Stimulated activated CD4-positive, alpha-beta T cell treated with anti-CD3 and anti-CD28 coated beads, Interleukin-4, amount 100 ng/mL, for 24 hours (primary cell): ENCODE measurements around the gene ST3GAL3.
"Not testable (repeated sequence)": the region's sequence is repeated elsewhere in the genome, so short reads cannot be mapped to it uniquely, and the experiment has no call there.

Experiments
- DNase-seq: peaks from one replicate; pipeline ENCODE4 v3.0.0-alpha.2; 2020

Gene ST3GAL3

DNA sequence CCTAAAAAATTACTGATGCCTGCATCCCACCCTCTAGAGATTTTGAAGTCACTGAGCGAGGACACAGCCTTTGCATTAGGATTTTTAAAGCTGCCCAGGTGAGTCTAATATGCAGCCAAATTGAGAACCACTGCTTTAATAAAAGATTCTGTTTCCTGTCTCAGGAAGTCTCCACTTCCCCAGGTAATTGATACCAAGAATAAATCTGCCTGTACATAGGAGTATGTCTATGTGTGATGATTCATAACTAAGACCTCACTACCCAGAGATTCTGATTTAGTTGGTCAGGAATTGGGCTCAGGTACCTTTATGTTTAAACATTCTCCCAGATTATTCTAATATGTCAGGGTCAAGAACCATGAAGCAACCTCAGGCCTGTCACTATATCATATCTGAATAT, 117.5 kb downstream of the ST3GAL3 start:
- no peak for DNase-seq

DNA sequence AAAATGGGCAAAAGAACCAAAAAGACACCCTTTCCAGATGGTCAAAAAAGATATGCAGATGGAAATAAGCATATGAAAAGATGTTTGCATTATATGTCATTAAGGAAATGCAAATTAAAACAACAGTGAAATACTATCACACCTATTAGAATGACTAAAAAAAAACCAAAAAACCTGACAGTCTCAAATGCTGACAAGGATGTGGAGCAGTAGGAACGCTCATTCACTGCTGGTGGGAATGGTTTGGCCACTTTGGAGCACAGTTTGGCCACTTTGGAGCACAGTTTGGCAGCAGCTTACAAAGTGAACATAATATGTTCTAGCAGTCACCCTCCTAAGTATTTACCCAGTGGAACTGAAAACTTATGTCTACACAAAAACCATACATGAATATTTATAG, 121.2 kb downstream of the ST3GAL3 start:
- no peak for DNase-seq

DNA sequence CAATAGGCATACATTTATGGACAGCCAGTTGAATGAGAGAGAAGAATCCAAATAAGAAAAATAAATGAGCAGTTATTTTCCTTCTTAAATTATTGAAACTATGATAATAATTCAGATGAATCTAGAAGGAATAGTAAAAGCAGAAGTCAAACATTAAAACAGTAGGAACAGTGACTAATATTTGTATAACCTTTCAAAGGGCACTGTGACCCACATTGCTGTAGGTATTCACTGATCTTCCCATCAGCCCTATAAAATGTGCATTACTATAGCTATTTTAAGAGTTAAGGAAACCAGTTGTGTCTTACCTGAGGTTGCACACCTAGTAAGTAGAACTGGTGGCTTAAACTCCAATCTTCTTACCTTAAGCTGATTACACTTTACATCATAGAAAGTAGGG, 123.5 kb downstream of the ST3GAL3 start:
- no peak for DNase-seq

DNA sequence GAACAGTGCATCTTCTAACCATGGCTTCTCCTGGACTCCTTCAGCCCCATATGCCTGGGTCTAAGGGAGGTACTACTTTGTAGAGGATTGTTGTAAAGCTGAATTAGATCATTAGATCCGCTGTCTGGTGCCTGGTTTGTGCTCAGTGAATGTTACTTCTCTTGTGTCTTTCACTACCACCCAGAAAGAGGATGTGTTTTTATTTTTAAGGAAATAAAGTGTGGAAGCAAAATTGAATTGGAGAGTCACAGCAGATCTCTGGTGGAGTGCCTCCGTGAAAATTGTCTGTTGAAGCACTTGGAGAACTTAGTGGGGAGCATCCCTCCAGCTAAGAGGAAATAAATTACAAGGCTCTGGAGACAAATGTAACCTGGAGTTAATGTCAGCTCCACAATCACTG, 124.5 kb downstream of the ST3GAL3 start:
- DNase-seq = no peak

DNA sequence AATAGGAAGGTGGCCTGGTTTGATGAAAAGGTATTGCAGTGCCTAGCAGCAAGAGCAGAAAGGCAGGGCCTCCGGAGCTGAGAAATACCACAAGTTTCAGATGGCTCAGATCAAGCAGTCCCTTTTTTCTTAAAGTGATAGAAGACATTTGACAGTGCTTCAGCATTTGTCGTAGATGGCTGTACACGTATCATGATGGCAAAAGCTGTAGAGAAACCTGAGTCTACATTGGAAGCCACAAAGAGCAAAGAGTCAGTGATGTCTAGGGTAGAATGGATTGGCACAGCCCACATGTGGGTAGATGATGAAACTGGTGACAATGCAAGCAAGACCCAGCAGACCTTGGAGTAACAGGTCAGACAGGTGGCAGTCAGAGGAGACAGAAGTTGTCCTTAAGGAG, 124.9 kb downstream of the ST3GAL3 start:
- DNase-seq = no peak

DNA sequence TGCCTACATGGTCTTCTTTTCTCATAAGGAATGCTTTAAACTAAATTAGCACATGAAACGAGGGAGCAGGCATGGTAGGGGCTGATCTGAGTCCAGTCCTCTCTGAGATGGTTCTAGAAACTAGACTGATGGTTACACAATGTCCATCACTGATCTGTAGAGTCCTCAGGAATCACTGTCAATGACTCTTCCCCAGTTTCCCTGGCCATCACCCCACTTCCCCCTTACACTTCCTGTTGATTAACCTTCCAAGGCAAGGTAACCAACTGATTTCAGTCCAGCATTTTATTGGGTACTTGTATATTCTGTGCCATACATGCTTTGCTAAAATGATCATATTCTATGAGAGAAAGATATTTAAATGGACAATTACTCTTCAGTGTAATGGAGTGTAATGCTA, 125.7 kb downstream of the ST3GAL3 start:
- DNase-seq = no peak

DNA sequence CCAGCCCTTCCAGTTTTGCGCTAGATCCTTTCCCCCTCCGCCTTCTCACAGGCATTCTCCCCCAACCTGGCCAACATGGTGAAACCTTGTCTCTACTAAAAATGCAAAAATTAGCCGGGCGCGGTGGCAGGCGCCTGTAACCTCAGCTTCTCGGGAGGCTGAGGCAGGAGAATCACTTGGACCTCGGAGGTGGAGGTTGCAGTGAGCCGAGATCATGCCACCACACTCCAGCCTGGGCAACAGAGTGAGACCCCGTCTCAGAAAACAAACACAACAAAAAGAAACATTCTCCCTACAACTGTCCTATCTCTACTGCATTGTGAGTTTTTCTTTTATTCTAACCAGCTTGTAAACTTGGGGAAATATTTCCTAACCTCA, 126.6 kb downstream of the ST3GAL3 start:
- DNase-seq = not testable (repeated sequence)

DNA sequence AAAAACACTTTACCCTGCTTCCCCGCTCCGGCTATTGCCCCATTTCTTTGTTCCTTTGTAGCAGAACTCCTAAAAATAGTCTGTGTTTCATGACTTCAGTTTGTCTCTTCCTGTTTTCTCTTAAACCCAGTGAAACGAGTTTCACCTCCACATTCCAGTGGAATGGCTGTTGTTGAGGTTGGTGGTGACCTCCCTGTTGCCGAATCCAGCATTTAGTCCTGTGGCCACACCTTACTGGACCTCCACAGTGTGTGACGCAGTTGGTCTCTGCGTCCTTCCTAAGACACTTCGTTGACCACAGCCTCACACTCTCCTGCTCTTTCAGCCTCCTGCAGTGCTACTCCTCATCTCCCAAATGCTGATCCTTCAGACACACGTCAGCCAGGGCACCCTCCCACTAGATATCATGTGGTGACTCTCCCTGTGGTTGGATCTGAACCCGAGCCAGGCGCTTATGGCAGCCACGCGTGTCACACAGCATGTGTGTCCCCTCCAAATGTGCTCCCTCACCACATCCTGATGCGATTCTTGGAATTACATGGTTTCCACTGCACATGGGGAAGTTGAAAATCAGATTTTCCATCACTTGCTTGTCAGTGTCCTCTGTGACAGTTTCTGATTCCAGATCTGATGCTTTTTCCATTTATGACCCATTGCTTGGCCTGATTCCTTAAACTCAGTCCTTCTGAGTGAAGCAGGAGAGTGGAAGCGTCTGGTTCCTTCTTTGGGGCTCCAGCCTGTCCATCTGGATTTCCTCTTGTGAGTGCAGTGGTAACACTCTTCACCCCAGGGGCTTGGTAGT, 127.1 kb downstream of the ST3GAL3 start:
- DNase-seq = no peak

DNA sequence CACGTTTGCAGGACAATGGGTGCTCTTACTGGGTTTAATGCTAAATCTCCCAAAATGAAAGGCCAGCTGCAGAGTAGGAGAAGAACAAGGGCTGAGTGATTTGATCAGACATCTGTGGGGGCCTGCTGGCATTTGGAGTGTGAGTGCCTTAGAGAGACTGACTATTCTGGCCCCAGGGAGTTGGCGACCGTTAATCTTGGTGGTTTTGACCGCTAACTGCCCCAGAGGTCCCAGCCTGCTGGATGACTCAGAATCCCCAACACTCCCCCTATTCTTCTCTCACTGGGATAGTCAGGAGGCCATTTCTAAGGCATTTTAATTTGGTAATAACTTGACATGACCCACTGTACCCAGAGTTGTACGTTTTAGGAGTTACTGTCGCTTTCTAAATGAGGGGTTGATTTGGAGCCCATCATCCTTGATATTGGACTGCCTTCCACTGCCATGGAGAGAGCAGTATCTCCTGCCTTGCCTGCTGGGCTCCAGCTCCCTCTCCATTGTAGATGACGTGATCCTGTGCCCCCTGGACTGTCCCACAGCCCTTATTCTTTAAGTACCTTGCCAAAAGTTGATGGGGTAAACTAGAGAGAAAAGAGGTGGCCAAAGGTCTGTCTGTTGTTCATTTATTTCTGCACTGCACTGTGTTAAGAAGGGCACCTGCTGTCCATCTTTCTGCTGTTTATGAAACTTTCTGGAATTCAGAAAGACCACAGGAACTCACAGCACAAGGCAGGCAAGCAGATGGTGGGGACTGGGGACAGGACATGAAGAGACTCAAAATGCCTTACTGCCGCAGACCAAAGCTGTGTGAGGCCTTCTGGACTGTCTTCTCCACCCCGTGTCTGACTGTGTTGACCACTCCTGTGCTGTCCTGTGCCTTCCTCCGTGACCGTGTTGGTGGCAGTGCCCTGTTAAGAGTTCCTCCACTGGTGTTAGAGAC, 128.0 kb downstream of the ST3GAL3 start:
- DNase-seq = no peak

DNA sequence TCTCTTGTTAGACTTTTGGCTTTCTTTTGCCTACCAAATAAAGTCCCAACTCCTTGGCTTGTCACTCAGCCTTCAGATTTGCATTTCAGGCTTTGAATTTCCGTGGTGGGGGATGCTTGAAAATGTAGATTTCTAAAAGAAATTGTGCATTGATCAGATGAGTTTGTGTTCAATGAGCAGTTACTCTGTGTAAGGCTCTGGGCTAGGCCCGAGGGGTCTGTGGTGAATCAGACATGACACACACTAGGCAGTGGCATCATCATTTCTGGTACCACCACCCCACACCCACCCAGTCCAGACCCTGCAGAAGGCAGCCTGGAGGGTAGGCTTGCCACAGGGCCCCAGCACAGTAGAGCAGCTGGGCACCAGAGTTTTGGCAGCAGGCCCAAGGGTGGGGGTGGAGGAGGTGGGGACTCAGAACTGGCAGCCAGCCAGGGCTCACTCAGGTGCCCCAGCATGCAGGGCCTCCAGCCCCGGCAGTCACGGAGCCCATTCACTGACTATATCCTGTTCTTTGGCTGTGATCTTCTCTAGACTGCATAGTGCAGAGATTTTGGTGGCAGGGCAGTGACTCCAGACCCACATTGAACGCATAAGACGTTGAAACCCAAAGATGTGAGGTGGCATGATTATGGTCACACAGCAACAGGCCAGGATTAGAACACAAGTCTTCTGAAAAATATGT, 129.1 kb downstream of the ST3GAL3 start:
- DNase-seq = peak; percentile 58

DNA sequence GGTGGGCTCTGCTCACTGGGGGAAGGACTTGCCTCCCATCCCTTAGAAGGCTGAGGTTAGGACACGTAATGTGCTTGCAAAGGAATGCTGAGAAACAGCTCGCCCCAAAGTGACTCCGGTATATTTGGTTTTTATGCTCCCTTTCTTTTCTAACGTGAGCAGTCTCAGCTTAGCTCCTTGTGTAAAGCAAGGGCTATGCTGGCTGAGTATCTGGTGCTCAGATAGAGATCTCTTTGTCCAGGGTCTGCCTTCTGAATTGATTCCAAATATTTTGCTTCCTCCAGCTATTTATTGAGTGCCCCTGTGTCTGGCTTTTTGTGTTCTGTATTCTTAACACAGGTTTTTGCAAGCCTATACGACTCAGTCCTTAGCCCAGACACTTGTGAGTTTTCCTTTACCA, 131.7 kb downstream of the ST3GAL3 start:
- no peak for DNase-seq

DNA sequence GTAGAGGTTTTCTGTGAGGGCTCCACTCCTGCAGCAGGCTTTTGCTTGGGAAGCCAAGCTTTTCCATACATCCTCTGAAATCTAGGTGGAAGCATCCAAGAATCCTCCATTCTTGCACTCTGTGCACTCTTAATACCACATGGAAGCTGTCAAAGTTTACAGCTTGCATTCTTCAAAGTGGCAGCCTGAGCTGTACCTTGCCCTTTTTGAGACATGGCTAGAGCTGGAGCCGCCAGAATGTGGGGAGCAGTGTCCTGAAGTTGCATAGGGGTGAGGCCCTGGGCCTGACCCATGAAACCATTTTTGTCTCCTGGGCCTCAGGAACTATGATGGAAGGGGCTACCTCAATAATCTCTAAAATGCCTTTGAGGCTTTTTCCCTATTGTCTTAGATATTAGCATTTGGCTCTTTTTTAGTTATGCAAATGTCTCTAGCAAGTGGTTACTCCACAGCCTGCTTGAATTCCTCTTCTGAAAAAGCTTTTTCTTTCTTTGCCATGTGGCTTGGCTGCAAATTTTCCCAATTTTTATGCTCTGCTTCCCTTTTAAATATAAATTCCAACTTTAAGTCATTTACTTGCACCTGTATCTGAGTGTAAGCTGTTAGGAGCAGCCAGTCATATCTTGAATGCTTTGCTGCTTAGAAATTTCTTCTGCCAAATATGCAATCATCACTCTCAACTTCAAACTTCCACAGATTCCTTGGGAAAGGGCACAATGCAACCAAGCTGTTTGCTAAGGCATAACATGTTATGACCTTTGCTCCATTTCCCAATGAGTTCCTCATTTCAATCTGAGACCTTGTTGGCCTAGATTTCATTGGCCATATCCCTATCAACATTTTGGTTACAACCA, 134.2 kb downstream of the ST3GAL3 start:
- no peak for DNase-seq

DNA sequence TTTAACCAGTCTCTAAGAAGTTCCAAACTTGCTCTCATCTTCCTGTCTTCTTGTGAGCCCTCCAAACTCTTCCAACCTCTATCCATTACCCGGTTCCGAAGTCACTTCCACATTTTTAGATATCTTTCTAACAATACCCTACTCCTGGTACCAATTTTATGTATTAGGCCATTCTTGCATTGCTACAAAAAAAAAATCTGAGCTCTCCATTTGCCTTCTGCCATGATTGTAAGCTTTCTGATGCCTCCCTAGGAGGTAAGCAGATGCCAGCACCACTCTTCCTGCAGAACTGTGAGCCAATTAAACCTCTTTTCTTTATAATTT, 134.8 kb downstream of the ST3GAL3 start:
- DNase-seq = no peak

DNA sequence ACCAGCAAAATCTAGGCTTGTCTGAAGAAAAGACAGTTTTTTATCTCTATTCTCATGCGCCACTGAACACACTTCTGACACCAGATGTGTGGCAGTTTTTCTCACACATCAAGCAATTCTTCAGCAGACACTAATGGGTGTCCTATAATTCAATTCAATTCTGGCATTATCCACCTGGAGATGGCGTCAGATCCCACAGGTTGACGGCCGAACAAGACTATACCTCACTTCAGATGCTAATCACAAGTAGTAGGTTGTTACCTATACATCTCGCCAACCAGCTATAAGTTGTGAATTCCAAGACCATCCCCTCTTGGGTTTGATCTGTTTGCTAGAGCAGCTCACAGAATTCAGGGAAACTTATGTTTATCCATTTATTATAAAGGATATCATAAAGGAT, 136.3 kb downstream of the ST3GAL3 start:
- DNase-seq = no peak

DNA sequence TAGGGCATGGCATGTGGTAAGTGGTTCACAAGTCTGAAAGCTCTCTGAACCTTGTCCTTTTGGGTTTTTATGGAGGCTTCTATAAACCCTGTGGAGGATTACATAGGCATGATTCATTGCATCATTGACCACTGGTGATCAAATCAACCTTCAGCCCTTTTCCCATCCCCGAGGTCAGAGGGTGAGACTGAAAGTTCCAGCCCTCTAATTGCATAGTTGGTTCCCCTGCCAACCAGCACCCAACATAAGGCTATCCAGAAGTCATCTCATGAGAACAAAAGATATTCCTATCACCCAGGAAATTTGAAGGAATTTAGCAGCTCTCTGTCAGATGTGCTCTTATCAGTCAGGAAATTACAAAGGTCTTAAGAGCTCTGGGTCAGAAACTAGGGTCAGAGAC, 136.8 kb downstream of the ST3GAL3 start:
- no peak for DNase-seq

DNA sequence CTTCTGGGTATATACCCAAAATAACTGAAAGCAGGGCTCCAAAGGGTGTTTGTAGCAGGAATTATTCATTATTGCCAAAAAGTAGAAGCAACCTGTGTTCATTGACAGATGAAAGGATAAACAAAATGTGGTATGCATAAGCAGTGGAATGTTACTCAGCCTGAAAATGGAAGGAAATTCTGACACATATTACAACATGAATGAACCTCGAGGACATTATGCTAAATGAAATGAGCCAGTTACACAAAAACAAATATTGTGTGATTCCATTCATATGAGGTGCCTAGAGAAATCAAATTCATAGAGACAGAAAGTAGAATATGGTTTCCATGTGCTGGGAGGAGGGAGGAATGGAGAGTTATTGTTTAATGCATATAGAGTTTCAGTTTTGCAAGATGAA, 140.0 kb downstream of the ST3GAL3 start:
- DNase-seq = no peak

DNA sequence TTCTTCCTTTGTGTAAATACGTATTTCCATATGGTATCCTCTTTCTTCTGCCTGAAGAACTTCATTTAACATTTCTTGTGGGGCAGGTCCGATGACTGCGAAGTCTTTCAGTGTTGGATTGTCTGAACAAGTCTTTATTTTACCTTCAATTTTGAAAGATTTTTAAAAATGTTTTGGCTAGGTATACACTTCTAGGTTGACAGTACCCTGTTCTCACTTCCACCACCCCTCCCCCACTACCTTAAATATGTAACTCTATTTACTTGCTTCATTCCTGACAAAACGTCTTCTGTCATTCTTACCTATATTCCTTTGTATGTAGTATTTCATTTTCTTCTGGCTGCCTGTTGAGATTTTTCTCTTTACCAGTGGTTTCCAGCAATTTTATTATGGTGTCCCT, 140.5 kb downstream of the ST3GAL3 start:
- DNase-seq = no peak

DNA sequence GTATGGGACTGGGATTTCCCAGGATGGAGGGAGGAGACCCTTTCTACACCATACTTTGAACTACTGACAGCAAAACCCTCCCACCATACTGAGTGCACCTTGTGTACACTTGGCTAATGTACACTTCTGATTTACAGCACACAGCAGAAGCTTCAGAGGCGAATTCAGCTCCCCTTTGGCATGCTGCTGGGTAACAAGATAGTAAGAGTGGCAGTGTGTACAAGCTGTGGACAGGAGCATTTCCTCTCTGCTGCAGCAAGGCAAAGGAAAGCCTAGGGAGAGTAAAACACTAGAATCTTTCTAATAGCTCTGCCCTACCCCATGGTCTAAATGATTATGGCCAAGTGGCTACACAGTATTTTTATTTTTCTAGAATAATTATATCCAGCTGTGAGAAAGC, 142.3 kb downstream of the ST3GAL3 start:
- no peak for DNase-seq

DNA sequence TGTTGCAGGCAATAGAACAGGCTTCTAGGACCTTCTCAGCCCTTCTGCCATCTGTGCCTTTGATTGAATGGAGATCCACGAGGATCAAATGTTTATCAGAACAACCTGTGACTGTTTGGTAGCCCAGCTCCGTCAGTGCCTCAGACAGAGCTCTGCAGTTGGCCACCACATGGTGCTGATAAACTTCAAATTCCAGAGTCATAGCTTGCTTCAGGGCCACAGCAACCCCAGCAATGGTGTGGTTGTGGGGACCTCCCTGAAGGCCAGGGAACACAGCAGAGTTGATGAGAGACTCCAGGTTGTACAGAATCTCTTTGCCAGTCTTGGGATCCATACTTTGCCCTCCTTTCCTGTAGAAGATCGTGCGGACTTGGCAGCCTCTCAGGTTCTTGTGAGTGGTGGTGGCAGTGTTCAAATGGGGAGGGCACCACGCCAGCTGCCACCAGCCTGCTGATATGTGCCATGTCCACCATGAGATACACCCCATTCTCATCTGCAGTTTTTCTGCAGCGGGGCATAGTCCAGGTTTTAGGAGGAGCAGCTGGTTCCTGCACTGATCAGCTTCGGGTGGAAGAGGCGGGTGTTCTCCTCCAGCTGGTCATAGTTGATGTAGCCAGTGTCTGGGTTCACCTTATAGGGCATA, 143.4 kb downstream of the ST3GAL3 start:
- no peak for DNase-seq

DNA sequence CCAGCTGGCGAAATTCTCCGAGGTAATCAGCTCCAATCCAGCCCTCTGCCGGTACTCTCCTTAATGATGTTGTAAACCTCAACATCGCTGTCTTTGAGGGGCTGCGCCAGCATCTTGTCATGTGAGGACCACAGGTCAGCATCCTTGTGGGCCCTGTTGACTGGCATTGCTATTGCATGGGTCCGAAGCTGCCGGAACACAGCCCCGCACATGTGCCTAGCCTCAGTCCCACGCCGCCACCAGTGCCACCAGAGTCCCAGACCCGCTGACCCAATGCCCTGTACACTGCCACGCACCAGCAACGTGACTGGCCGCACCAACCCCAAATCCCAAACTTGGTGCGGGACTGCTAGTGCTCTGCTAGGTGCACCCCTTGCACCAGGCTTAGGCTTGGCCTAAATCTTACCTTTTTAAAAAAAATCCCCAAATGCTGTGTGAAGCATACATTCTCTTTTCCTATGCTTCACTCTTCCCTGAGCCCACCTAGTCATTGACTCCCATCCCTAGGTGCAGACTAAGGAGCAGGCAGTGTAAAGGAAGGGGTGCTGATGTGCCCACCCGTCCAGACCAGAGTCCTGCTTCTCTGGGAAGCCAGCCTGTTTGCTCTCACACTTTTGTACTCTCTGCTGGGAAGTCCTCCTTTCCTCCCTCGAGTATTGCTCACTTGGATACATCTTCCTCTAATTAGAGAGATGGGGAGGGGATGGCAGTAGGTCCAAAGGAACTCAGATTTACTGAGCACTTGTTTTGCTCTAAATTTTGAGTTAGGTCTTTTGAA, 144.4 kb downstream of the ST3GAL3 start:
- no peak for DNase-seq

DNA sequence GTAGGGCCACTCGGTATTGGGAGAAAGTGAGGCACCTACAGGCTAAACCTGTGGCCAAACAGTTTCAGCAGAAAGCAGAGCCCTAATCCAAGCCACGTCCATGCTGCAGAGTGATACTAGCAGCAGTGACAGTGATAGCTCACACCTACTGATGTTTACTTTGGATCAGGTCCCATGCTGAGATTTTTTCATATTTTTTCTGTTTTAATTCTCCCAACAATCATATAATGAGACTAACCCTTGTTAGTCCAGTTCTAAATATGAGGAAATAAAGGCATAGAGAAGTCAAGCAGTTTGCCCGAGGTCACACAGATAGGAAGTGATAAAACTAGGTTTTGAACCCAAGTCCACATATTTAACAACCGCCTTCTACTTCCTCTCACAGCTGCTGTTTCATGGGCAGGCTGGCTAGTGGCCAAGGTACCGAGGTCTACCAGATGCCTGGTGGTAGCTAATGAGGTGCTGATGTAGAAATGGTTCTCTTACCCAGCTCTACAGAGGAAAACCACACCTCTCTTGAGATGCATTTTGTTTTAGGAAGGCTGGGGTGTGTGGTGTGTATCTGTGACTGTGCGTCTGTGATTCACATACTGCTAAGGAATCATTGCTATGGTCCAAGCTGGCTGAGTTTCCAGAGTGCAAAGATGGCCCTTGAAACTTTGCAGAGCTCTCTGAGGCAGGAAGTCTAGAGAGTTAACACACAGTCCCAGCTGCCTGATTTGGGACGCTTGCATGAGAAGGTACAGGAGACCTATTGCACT, 146.0 kb downstream of the ST3GAL3 start:
- no peak for DNase-seq
